Subcutaneous abdominal adipose tissue (tissue), 5 donors: ENCODE measurements around the gene RAB4A.
"Not testable (repeated sequence)": the region's sequence is repeated elsewhere in the genome, so short reads cannot be mapped to it uniquely, and the experiment has no call there.

ENCODE experiments used
- H3K27ac ChIP-seq: one replicate; pipeline ENCODE4 v1.7.0; 2013; ENCODE audit warnings: low read depth, mild to moderate bottlenecking, inconsistent platforms, low read length, moderate library complexity
- H3K27me3 ChIP-seq, 5 donors: one replicate each; pipeline ENCODE4 v1.7.0; 2013; ENCODE audit warnings: low read length in 5 of 5, inconsistent platforms in 1 of 5; ENCODE audit not compliant: control insufficient read depth in 5 of 5, insufficient read depth in 4 of 5
- H3K36me3 ChIP-seq, 5 donors: one replicate each; pipeline ENCODE4 v1.7.0; 2013; ENCODE audit warnings: low read length in 5 of 5; ENCODE audit not compliant: control insufficient read depth in 5 of 5, insufficient read depth in 5 of 5
- H3K4me1 ChIP-seq, 5 donors: one replicate each; pipeline ENCODE4 v1.7.0; 2013; ENCODE audit warnings: low read length in 5 of 5, mild to moderate bottlenecking in 3 of 5, moderate library complexity in 1 of 5; ENCODE audit not compliant: control insufficient read depth in 5 of 5, insufficient read depth in 5 of 5
- H3K4me3 ChIP-seq, 5 donors: one replicate each; pipeline ENCODE4 v1.7.0; 2013; ENCODE audit warnings: low read length in 5 of 5, low read depth in 1 of 5
- H3K9ac ChIP-seq, 5 donors: one replicate each; pipeline ENCODE4 v1.7.0; 2013; ENCODE audit warnings: low read length in 5 of 5, mild to moderate bottlenecking in 4 of 5, moderate library complexity in 3 of 5
- H3K9me3 ChIP-seq, 5 donors: one replicate each; pipeline ENCODE4 v1.7.0; 2013; ENCODE audit warnings: low read length in 5 of 5; ENCODE audit not compliant: control insufficient read depth in 5 of 5
- donor health status: healthy.
- donor health status: healthy.
- donor health status: healthy.
- donor health status: healthy.
- donor health status: healthy.

RAB4A gene

DNA sequence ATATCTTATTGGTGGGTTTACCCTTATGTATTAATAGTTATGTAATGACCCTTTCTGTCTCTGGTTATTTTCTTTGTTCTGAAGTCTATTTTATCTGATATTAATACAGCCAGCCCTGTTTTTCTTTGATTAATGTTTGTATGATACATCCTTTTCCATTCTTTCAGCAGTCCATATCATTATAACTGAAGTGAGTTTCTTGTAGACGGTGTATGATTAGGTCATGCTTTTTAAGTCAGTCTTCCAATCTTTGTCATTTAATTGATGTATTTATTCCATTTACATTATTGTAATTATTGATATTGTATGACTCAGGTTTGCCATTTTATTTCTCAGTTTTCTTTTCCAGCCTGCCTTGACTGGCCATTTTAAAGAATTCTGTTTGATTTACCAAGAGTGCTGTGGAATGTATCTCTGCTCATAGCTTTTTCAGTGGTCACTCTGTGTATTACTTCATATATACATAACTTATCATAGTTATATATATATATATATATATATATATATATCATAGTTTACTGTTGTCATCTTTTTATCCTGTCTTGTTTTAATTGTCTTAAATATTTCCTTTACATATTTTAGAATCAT is 10.5 kb downstream of the RAB4A start:
- no peak overlapping the region for H3K27ac ChIP-seq
- no peak overlapping the region for H3K9ac ChIP-seq
- no peaks in the 10 kb centered on the region for H3K36me3 ChIP-seq
- no peaks in the 10 kb centered on the region for H3K27me3 ChIP-seq
- H3K4me1 ChIP-seq: peaks cover 0 to 23% (median 3%) of the 10 kb centered on the region in 5 donors
- no peak overlapping the region for H3K4me3 ChIP-seq
- H3K9me3 ChIP-seq: no peaks in the 10 kb centered on the region

DNA sequence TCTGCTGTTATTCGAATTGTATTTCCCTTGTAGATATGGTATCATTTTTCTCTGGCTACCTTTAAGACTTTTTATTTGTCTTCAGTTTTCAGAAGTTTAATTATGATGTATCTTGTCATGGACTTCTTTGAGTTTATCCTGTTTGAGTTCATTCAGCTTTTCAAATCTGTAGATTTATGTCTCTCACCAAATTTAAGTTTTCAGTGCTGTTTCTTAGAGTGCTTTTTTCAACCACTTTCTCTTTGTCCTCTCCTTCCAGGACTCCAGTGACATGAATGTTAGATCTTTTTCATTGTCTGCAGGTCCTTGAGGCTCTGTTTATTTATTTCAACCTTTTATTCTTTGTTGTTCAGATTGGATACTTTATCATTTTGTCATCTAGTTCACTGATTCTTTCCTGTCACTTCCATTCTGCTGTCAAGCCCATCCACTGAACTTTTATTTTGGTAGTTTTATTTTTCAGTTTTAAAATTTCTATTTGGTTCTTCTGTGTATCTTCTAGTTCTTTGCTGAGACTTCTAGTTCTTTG is 11.4 kb downstream of the RAB4A start:
- H3K36me3 ChIP-seq: no peaks in the 10 kb centered on the region
- no peak overlapping the region for H3K27ac ChIP-seq
- no peaks in the 10 kb centered on the region for H3K9me3 ChIP-seq
- H3K27me3 ChIP-seq: no peaks in the 10 kb centered on the region
- H3K4me1 ChIP-seq: peaks cover 0 to 23% (median 3%) of the 10 kb centered on the region in 5 donors
- H3K9ac ChIP-seq: no peak overlapping the region
- no peak overlapping the region for H3K4me3 ChIP-seq

DNA sequence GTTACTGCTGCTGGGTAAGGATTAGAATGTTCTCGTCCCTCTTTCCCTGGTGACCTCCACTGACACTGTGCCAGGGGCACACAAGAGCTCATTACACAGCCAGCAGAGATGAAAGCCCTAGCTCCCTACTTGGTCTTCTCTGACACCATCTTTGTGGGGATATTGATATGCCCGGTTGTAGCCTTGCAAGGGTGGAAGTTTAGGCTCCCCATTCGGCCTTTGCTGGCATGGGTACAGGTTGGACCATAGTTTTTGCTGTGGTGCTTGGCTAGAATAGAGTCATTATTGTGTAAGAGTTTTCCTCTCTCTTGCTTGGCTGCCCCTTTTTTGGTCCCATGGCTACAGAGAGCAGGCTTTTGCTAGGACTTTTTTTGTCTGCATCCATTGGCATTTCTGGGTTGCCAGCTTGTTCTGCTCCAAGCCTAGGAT is 12.3 kb downstream of the RAB4A start:
- no peaks in the 10 kb centered on the region for H3K9me3 ChIP-seq
- H3K36me3 ChIP-seq: no peaks in the 10 kb centered on the region
- H3K9ac ChIP-seq: no peak overlapping the region
- H3K4me1 ChIP-seq: peaks cover 0 to 23% (median 3%) of the 10 kb centered on the region in 5 donors
- no peak overlapping the region for H3K27ac ChIP-seq
- no peak overlapping the region for H3K4me3 ChIP-seq
- no peaks in the 10 kb centered on the region for H3K27me3 ChIP-seq

DNA sequence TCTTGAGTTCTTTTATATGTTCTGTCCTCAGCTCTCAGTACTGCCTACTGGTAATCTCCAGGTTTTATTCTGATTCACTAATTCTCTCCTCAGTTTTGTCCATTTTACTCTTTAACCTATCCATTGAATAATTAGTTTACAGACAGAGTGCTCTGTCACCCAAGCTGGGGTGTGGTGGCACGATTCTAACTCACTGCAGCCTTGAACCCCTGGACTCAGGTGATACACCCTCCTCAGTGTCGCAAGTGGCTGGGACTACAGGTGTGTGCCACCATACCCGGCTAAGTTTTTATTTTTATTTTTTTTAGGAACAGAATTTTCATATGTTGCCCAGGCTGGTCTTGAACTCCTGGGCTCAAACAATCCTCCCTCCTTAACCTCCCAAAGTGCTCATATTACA is 14.0 kb downstream of the RAB4A start:
- Histone ChIP-seq H3K9ac (no peak overlapping the region), H3K36me3 (peaks cover 0 to 6% (median 2%) of the 10 kb centered on the region in 5 donors), H3K27ac (no peak overlapping the region), H3K27me3 (no peaks in the 10 kb centered on the region), H3K4me3 (no peak overlapping the region), H3K4me1 (peaks cover 0 to 15% (median 3%) of the 10 kb centered on the region in 5 donors), H3K9me3 (no peaks in the 10 kb centered on the region)

DNA sequence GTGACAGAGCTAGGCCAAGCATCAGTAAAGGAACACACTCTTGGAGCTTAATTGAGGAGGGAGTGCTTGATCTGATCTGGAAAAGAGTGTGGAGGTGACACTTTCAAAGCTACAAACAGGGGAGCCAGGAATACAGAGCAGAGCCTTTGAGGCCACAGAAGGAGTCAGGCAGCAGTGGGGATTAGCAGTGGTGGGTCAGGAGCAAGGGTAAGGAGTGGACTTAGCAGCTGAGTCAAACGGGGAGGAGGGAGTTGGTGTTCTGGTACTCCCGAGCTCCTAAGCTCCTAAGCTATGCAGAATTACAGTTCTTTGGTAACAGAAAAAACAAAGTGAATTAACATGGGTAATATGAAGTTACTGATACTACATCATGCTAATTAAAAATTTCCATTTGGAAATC is 14.5 kb downstream of the RAB4A start:
- H3K27me3 ChIP-seq: no peaks in the 10 kb centered on the region
- no peak overlapping the region for H3K4me3 ChIP-seq
- peaks cover 2 to 6% (median 2%) of the 10 kb centered on the region in 5 donors for H3K36me3 ChIP-seq
- H3K4me1 ChIP-seq: peaks cover 0 to 13% (median 3%) of the 10 kb centered on the region in 5 donors
- no peak overlapping the region for H3K9ac ChIP-seq
- H3K27ac ChIP-seq: no peak overlapping the region
- H3K9me3 ChIP-seq: no peaks in the 10 kb centered on the region

DNA sequence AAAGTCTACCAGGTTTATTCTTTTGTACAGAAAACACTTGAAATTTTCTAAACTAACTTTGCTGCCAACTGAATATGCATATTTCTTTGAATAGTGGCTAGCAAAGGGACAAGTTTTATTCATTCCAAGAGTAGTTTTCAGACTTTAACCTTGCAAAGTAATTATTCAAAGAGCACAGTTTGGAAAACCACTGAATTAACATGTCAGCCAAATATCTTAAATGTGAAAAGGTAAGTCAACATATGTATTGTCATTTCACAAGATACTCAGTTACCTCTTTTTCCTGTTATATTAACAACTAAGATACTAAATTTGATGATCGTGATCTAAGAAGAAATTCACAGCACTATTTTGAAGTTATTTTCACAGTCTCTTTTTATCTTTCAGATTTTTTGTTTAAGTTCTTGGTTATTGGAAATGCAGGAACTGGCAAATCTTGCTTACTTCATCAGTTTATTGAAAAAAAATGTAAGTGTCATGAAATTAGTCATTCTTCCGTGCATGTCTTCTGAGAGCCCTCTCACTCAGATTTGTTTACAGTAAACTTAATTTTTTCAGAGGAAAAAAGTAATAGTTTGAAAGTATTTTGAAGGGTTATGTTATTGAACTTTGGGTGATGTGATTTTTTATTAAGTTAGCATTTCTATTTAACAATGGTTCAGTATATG is 15.3 kb downstream of the RAB4A start:
- Histone ChIP-seq H3K9ac (no peak overlapping the region), H3K36me3 (peaks cover 2 to 13% (median 2%) of the 10 kb centered on the region in 5 donors), H3K27ac (no peak overlapping the region), H3K4me1 (peaks cover 0 to 8% (median 3%) of the 10 kb centered on the region in 5 donors), H3K27me3 (no peaks in the 10 kb centered on the region), H3K4me3 (no peak overlapping the region), H3K9me3 (no peaks in the 10 kb centered on the region)

DNA sequence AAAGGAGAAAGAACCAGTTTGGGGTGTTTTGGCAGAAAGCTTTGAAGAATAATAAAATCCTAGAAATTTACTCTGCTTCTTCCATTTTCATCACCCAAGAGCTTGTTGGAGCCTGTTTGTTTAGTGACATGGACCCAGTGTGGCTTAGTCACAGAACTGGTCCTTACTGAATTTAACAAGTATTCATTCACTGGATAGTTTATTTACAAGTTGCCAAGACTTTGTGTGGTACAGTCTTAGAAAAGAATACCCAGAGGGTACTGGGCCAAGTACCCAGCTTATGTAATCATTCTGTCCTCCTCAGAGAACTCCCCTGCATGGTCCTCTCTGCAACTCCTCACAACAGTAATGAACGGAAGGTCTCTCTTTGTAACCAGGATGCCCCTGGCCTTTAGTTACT is 16.4 kb downstream of the RAB4A start:
- H3K27ac ChIP-seq: no peak overlapping the region
- H3K4me1 ChIP-seq: peaks cover 0 to 8% (median 3%) of the 10 kb centered on the region in 5 donors
- H3K4me3 ChIP-seq: no peak overlapping the region
- H3K9me3 ChIP-seq: no peaks in the 10 kb centered on the region
- H3K36me3 ChIP-seq: peaks cover 2 to 13% (median 2%) of the 10 kb centered on the region in 5 donors
- H3K9ac ChIP-seq: no peak overlapping the region
- H3K27me3 ChIP-seq: no peaks in the 10 kb centered on the region

DNA sequence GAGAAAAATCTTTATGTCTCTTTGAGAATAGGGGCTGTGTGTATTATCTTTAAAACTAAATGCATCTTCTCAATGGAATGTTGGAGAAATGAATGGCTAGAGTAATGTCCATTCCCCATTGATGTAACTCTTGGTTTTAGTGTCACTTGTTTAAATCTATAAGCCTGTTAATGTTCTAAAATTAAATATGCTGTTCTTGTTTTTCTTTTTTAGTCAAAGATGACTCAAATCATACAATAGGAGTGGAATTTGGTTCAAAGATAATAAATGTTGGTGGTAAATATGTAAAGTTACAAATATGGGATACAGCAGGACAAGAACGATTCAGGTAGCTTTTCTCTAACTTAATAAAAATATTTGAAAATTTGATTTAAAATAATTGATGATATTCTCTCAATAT is 17.6 kb downstream of the RAB4A start:
- Histone ChIP-seq H3K4me3 (no peak overlapping the region), H3K27me3 (no peaks in the 10 kb centered on the region), H3K9ac (no peak overlapping the region), H3K4me1 (peaks cover 0 to 1% (median 0%) of the 10 kb centered on the region in 5 donors), H3K9me3 (no peaks in the 10 kb centered on the region), H3K36me3 (peaks cover 2 to 13% (median 6%) of the 10 kb centered on the region in 5 donors), H3K27ac (no peak overlapping the region)

DNA sequence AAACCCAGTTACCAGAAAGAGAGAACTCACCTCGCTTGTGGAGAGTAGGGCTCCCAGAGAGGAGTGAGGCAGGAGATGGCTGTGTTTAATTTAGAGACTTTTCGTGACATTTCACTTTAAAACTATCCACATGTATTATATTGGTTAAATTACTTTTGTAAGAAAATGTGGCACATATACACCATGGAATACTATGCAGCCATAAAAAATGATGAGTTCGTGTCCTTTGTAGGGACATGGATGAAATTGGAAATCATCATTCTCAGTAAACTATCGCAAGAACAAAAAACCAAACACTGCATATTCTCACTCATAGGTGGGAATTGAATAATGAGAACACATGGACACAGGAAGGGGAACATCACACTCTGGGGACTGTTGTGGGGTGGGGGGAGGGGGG is 20.8 kb downstream of the RAB4A start:
- H3K9me3 ChIP-seq, H3K4me1 ChIP-seq, H3K27ac ChIP-seq, H3K4me3 ChIP-seq, H3K9ac ChIP-seq, H3K27me3 ChIP-seq: not testable (repeated sequence)
- peaks cover 2 to 18% (median 13%) of the 10 kb centered on the region in 5 donors for H3K36me3 ChIP-seq

DNA sequence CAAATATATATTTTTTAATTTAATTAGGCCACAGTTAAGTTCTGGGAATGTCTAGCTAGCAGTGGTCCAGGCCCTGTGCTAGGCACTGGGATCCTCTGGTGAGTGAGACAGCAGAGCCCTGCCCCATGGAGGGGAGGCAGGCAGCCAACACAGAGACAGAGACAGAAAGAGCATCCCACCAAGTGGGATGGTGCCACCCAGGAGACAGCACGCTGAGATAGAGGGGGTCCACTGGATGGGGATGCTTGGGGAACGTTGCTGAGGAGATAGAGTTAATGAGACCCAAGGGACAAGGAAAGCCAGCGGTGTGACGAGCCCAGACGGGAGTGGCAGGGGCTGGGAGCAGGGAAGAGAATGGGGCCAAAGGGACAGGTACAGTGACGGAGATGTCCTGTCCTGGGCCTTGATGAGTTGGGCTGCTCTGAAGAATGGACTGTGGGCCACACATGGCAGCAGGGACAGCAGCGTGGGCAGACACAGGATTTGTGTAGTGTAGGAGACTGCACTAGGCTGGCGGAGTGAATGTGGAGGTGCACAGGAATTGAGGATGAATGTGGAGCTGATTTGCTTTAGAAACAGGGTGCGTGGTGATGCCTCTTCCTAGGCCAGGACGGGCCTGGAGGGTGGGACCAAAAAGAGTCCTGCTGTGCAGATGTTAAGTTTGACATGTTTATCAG is 22.8 kb downstream of the RAB4A start:
- Histone ChIP-seq H3K9ac (no peak overlapping the region), H3K4me3 (no peak overlapping the region), H3K27me3 (no peaks in the 10 kb centered on the region), H3K27ac (no peak overlapping the region), H3K4me1 (no peaks in the 10 kb centered on the region), H3K36me3 (peaks cover 2 to 32% (median 18%) of the 10 kb centered on the region in 5 donors), H3K9me3 (no peaks in the 10 kb centered on the region)
